ENCODE data around the gene WDR64.
A peak's percentile ranks its signal among the peaks of the same experiment; 100 is the strongest.

WDR64 gene

DNA sequence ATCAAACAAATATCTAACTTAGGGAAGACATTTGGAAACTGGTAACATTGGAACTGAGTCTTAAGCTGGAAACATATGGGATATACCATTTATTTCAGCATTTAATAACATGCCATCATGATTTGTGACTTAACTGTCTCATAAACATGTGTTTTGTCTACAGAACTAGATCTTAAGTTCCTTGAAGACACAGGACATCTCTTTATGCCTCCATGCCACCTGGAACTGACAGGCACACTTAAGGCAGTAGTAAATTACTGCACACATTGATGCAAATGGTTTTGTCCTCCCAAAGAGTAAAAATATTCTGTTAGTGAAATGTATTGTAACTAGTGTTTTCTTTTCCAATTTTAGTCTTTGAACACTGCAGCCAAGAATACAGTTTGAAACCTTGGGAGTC lies 194.3 kb downstream of the WDR64 start:
- TF ChIP-seq, protein P1, sequence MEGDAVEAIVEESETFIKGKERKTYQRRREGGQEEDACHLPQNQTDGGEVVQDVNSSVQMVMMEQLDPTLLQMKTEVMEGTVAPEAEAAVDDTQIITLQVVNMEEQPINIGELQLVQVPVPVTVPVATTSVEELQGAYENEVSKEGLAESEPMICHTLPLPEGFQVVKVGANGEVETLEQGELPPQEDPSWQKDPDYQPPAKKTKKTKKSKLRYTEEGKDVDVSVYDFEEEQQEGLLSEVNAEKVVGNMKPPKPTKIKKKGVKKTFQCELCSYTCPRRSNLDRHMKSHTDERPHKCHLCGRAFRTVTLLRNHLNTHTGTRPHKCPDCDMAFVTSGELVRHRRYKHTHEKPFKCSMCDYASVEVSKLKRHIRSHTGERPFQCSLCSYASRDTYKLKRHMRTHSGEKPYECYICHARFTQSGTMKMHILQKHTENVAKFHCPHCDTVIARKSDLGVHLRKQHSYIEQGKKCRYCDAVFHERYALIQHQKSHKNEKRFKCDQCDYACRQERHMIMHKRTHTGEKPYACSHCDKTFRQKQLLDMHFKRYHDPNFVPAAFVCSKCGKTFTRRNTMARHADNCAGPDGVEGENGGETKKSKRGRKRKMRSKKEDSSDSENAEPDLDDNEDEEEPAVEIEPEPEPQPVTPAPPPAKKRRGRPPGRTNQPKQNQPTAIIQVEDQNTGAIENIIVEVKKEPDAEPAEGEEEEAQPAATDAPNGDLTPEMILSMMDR (IDR thresholded peaks at IDR 0.05), result no peak

DNA sequence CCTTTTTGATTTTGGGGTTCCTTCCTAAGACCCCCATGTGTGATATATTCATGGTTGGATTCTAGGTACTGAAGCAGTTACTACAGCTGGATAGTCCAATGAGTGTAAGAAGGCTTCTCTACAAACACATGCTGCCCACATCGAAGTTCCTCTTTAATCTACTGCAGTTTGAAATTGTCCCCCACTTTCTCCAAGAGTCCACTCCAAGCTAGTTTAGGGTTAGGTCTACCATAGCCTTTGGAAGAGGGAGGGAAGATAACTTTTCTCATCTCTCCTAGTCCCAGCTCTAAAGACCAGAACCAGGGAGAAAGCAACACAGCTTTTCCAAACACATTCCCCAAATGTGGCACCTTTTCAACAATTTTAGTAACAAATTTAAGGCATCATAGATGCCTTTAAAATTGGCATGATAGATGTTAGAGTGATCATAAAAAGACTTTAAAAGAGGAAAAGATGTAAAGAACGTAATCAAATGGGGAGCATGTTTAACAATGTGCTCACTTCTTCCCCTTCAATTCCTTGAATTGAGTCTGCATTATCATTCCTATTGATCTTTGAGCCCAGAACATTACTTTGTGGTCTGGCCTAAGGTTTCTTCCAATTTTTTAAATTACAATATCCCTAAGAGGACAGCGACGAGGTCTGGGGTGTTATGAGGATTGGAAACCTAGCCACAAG lies 194.9 kb downstream of the WDR64 start:
- TF ChIP-seq, protein P1 (IDR thresholded peaks at IDR 0.05), result no peak

DNA sequence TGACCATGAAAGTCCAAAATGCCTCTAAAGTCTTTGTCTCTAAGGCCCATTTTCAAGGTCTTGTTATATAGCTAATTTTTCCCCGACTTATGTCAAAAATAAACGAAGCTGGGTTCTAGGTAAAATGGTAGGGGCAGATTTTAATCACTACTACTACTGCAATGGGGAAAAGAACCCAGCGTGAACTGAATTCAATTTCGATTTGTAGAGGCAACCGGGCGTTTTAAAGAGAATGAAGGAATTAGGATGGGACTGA lies 195.4 kb downstream of the WDR64 start:
- TF ChIP-seq, protein P1 (IDR thresholded peaks at IDR 0.05), result no peak

DNA sequence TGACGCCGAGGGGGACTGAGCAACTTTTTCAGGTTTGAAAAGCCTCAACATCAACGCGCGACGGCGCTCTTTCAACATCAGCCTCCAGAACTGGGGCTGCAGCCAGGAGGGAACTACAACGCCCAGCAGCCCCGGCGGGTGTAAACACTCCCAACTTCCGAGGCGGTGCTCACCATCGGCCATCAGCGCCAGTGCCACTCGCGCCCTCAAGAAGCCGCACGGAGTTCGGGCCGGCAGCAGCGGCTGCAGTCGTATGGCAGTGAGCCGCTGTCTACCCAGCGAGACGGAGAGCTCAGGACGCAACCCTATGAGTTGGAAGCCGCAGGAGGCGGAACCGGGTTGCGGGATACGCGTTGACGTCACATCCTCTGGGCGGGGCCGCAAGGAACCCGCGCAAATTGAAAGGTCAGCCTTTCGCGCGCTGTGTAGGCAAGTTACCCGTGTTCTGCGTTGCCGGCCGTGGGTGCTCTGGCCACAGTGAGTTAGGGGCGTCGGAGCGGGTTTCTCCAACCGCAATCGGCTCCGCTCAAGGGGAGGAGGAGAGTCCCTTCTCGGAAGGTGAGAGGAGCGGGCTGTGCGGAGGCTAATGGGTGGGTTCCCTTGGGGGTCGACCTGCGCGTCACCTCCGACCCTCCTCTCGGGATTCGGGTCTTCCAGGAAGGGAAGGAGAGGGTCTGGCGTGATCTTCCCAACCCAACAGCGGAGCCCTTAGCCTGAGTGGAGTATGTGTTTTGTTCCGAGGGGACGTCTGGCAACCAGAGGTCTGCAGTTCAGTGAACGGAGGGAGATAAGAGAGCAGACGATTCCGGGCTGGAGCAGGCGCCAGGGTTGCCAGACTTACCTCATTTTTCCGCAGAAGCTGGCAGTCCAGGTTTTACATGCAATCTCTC lies 196.0 kb downstream of the WDR64 start, which contains the start of gene EXO1:
EXO1 (plus strand) TSS at position 409 of the 890 bp plus-strand sequence. CDS start 2,222 bp downstream, outside the sequence.
- TF ChIP-seq, protein P1 (IDR thresholded peaks at IDR 0.05), result peak; percentile 64

DNA sequence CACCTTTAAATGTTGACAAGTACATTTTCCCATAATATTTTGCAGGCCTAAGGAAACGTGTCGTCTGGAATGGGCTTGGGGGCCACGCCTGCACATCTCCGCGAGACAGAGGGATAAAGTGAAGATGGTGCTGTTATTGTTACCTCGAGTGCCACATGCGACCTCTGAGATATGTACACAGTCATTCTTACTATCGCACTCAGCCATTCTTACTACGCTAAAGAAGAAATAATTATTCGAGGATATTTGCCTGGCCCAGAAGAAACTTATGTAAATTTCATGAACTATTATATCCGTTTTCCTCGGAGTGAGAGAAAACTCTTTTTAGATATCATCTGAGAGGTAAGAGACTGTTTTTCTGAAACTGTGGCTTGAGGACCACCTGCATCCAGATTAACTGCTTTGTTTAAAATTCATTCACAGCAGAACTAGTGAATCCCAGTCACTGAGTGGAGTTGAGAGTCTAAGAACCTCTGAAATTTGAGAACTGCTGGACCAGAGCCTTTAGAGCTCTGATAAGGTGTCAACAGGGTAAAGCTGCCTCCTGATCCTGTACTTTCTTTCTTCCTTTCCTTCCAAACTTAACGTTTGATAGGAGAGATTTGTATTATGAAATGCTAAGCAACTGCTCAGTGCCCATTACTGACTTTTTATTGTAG lies 196.7 kb downstream of the WDR64 start:
- TF ChIP-seq, protein P1 (IDR thresholded peaks at IDR 0.05), result no peak

DNA sequence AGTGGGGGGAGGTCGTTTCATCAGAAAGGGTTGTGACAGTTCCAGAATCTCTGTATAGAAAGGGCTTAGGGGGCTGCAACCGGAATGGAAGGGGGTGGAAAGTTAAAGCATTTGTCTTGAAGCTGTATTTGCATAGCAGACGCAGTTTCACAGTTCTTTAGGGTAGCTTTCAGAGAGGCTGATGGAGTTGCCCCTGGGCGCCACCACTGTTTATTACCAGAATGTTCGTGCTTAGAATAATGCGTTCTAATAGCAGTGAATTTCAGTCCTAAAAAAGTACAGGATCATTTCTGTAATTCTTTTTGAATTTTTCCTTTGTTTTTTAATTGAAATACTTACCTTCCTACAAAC lies 197.2 kb downstream of the WDR64 start:
- TF ChIP-seq, protein P1 (IDR thresholded peaks at IDR 0.05), result no peak
